HepG2 (cell line): ENCODE results near the gene SFI1. TPM values are rescaled to one million over a fixed set of nuclear protein-coding genes. Genes with fewer than 3 reads are reported as not detected.

Experiments
- FOXO1 ChIP-seq: sonication (generic); formaldehyde crosslinking; IDR thresholded peaks from 2 replicates; pipeline ENCODE4 v1.4.0; 2020; ENCODE audit warnings: missing genetic modification reagents
- GATAD2A ChIP-seq: IDR thresholded peaks from 2 replicates; pipeline ENCODE4 v1.6.1; 2016
- HIVEP1 ChIP-seq: sonication (generic); formaldehyde crosslinking; IDR thresholded peaks from 2 replicates; pipeline ENCODE4 v1.4.0; 2020; ENCODE audit warnings: mild to moderate bottlenecking, missing genetic modification reagents
- IRF2 ChIP-seq: IDR thresholded peaks from 2 replicates; pipeline ENCODE4 v1.6.1; 2018; ENCODE audit warnings: missing genetic modification reagents, missing compliant biosample characterization
- KAT2B ChIP-seq: fragments of 150-350 bp; IDR thresholded peaks from 2 replicates; pipeline ENCODE4 v1.6.1; 2014; ENCODE audit warnings: low read depth, low read length, borderline replicate concordance
- MAFF ChIP-seq: IDR thresholded peaks from 2 replicates; pipeline ENCODE4 v1.6.1; 2011; ENCODE audit warnings: low read depth, low read length, improper control_type of control experiment
- MIXL1 ChIP-seq: IDR thresholded peaks from 2 replicates; pipeline ENCODE4 v1.6.1; 2016
- NFRKB ChIP-seq: fragments of 450-650 bp; IDR thresholded peaks from 2 replicates; pipeline ENCODE4 v1.6.1; 2017
- SALL1 ChIP-seq: sonication (generic); formaldehyde crosslinking; IDR thresholded peaks from 2 replicates; pipeline ENCODE4 v1.8.0; 2022; ENCODE audit warnings: mild to moderate bottlenecking, missing genetic modification reagents
- STAT5B ChIP-seq: sonication (generic); formaldehyde crosslinking; IDR thresholded peaks from 2 replicates; pipeline ENCODE4 v1.4.0; 2020; ENCODE audit warnings: missing genetic modification reagents
- XRCC5 ChIP-seq: fragments of 200-400 bp; formaldehyde crosslinking; optimal IDR thresholded peaks from 2 replicates; pipeline ENCODE3; 2017; ENCODE audit warnings: mild to moderate bottlenecking, low read length
- ZFAT ChIP-seq: sonication (generic); formaldehyde crosslinking; conservative IDR thresholded peaks from 2 replicates; pipeline ENCODE4 v1.8.1; 2023; ENCODE audit warnings: missing genetic modification reagents, inconsistent platforms
- ZKSCAN1 ChIP-seq: fragments of 150-350 bp; IDR thresholded peaks from 2 replicates; pipeline ENCODE4 v1.6.1; 2014; ENCODE audit warnings: low read length
- ZNF326 ChIP-seq: sonication (generic); formaldehyde crosslinking; IDR thresholded peaks from 2 replicates; pipeline ENCODE4 v1.4.0; 2020; ENCODE audit warnings: missing genetic modification reagents, borderline replicate concordance
- ZNF672 ChIP-seq: sonication (generic); formaldehyde crosslinking; IDR thresholded peaks from 2 replicates; pipeline ENCODE4 v1.8.1; 2022; ENCODE audit warnings: missing genetic modification reagents
- ZNF7 ChIP-seq: IDR thresholded peaks from 2 replicates; pipeline ENCODE4 v1.6.1; 2016; ENCODE audit warnings: missing biosample characterization, missing genetic modification reagents
- ZNF790 ChIP-seq: sonication (generic); formaldehyde crosslinking; IDR thresholded peaks from 2 replicates; pipeline ENCODE4 v1.8.0; 2022; ENCODE audit warnings: missing genetic modification reagents, mild to moderate bottlenecking, borderline replicate concordance
- polyA plus RNA-seq, 8 experiments: library from polyadenylated mRNA; depleted of rRNA in 3 of 8; stranded (reverse) in 7 of 8; unstranded in 1 of 8; fragments of >200 nt; fragmentation: Illumina TruSeq in 4 of 8; extraction: Trizol in 4 of 8; gene quantifications; 2 replicates each; pipeline versions ENCODE4 v1.2.1 to v1.2.3, GENCODE V29; 2011 to 2016; ENCODE audit warnings: low read depth in 4 of 8, missing spikeins in 1 of 8, mixed read lengths in 1 of 8; ENCODE audit not compliant: insufficient read depth in 1 of 8
- total RNA-seq, 5 experiments: library from RNA; depleted of rRNA; stranded (reverse); fragments of >200 nt; fragmentation: Illumina TruSeq; extraction: Trizol; gene quantifications; 2 replicates each; pipeline ENCODE4 v1.2.3, GENCODE V29; 2016; ENCODE audit warnings: low read depth in 1 of 5
- TF ChIP-seq, protein P1 (sequence below): sonication (generic); formaldehyde crosslinking; IDR thresholded peaks from 2 replicates; pipeline ENCODE4 v1.5.0; 2020; ENCODE audit warnings: mild to moderate bottlenecking, missing genetic modification reagents
- TF ChIP-seq, protein P2 (sequence below): sonication (generic); formaldehyde crosslinking; IDR thresholded peaks from 2 replicates; pipeline ENCODE4 v1.5.0; 2020; ENCODE audit warnings: missing genetic modification reagents, mild to moderate bottlenecking, borderline replicate concordance
- TF ChIP-seq, protein P3 (sequence below): sonication (generic); formaldehyde crosslinking; IDR thresholded peaks from 2 replicates; pipeline ENCODE4 v1.4.0; 2020; ENCODE audit warnings: missing genetic modification reagents, borderline replicate concordance
- TF ChIP-seq, protein P4 (sequence below): fragments of 450-650 bp; IDR thresholded peaks from 2 replicates; pipeline ENCODE4 v1.6.1; 2016

SFI1 gene
- total and polyA plus RNA-seq, 2 of the 13 experiments (the other 11 are each of a cell fraction or from before 2014, with no cell fraction given) = 20.5 to 40.1 TPM

DNA sequence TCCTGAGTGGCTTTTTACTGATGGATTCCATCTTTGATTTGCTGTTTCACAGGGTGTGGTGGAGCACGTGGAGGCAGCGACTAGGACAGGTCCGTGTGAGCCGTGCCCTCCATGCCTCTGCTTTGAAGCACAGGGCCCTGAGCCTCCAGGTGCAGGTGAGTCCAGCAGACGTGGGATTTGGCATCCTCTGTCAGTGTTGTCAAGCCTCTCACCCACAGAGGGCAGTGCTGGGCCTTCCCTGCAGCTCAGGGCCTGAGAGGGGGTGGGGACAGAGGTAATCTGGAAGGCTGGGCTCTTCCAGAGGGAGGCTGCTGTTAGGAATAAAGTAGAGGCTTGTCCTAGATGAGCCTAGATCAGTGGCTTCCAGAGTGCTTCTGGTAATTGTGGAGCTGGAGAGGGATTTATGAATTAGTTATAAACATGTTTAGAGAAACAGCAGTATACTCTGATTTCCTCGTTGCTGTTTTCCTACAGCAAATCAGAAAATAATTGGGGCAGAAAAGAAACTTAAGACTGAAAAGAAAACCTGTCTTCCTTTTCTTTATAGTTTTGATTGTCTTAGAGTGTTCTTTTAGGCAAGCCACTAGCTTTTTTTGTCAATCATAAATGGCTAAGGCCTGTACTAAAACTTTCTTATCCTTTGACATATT is 65.0 kb downstream of the SFI1 start (continued):
- TF ChIP-seq, protein P1, sequence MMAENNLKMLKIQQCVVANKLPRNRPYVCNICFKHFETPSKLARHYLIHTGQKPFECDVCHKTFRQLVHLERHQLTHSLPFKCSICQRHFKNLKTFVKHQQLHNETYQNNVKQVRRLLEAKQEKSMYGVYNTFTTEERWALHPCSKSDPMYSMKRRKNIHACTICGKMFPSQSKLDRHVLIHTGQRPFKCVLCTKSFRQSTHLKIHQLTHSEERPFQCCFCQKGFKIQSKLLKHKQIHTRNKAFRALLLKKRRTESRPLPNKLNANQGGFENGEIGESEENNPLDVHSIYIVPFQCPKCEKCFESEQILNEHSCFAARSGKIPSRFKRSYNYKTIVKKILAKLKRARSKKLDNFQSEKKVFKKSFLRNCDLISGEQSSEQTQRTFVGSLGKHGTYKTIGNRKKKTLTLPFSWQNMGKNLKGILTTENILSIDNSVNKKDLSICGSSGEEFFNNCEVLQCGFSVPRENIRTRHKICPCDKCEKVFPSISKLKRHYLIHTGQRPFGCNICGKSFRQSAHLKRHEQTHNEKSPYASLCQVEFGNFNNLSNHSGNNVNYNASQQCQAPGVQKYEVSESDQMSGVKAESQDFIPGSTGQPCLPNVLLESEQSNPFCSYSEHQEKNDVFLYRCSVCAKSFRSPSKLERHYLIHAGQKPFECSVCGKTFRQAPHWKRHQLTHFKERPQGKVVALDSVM (CRISPR knock-in tag) = peak; percentile 81; the same call in 1 of the 2 replicates
- TF ChIP-seq SALL1 (CRISPR knock-in tag) = peak; percentile 66; the same call in 1 of the 2 replicates
- TF ChIP-seq KAT2B = no peak
- peak; percentile 53; the same call in 1 of the 2 replicates for TF ChIP-seq FOXO1
- no peak for TF ChIP-seq ZNF7
- peak; percentile 48 for TF ChIP-seq GATAD2A (CRISPR knock-in tag)
- peak; percentile 79 for TF ChIP-seq MIXL1 (CRISPR knock-in tag)
- TF ChIP-seq XRCC5 = peak; percentile 93
- TF ChIP-seq NFRKB = no peak
- TF ChIP-seq HIVEP1 (CRISPR knock-in tag) = no peak
- TF ChIP-seq, protein P2, sequence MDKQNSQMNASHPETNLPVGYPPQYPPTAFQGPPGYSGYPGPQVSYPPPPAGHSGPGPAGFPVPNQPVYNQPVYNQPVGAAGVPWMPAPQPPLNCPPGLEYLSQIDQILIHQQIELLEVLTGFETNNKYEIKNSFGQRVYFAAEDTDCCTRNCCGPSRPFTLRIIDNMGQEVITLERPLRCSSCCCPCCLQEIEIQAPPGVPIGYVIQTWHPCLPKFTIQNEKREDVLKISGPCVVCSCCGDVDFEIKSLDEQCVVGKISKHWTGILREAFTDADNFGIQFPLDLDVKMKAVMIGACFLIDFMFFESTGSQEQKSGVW (CRISPR knock-in tag) = no peak
- TF ChIP-seq ZFAT = no peak
- TF ChIP-seq, protein P3, sequence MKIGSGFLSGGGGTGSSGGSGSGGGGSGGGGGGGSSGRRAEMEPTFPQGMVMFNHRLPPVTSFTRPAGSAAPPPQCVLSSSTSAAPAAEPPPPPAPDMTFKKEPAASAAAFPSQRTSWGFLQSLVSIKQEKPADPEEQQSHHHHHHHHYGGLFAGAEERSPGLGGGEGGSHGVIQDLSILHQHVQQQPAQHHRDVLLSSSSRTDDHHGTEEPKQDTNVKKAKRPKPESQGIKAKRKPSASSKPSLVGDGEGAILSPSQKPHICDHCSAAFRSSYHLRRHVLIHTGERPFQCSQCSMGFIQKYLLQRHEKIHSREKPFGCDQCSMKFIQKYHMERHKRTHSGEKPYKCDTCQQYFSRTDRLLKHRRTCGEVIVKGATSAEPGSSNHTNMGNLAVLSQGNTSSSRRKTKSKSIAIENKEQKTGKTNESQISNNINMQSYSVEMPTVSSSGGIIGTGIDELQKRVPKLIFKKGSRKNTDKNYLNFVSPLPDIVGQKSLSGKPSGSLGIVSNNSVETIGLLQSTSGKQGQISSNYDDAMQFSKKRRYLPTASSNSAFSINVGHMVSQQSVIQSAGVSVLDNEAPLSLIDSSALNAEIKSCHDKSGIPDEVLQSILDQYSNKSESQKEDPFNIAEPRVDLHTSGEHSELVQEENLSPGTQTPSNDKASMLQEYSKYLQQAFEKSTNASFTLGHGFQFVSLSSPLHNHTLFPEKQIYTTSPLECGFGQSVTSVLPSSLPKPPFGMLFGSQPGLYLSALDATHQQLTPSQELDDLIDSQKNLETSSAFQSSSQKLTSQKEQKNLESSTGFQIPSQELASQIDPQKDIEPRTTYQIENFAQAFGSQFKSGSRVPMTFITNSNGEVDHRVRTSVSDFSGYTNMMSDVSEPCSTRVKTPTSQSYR (CRISPR knock-in tag) = peak; percentile 90
- TF ChIP-seq ZNF672 (CRISPR knock-in tag) = no peak
- TF ChIP-seq, protein P4, sequence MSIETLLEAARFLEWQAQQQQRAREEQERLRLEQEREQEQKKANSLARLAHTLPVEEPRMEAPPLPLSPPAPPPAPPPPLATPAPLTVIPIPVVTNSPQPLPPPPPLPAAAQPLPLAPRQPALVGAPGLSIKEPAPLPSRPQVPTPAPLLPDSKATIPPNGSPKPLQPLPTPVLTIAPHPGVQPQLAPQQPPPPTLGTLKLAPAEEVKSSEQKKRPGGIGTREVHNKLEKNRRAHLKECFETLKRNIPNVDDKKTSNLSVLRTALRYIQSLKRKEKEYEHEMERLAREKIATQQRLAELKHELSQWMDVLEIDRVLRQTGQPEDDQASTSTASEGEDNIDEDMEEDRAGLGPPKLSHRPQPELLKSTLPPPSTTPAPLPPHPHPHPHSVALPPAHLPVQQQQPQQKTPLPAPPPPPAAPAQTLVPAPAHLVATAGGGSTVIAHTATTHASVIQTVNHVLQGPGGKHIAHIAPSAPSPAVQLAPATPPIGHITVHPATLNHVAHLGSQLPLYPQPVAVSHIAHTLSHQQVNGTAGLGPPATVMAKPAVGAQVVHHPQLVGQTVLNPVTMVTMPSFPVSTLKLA = no peak
- TF ChIP-seq MAFF = no peak
- TF ChIP-seq ZNF790 (CRISPR knock-in tag) = no peak
- TF ChIP-seq ZKSCAN1 = 0 out of 2 replicates have a peak, but pooled peaks have one; percentile 18
- no peak for TF ChIP-seq ZNF326
- TF ChIP-seq STAT5B (CRISPR knock-in tag) = no peak
- TF ChIP-seq IRF2 (CRISPR knock-in tag) = peak; percentile 74
